A673 (cell line): ENCODE data around the gene NEGR1. TPM values are rescaled to one million over a fixed set of nuclear protein-coding genes. Genes with fewer than 3 reads are reported as not detected.

ENCODE experiments used
- BruUV-seq: library from RNA; stranded (reverse); fragments of 400-500 nt; replicated peaks from 2 replicates; lab custom pipeline; 2021; lab: Mats Ljungman, UMichigan
- CTCF ChIA-PET: fragments of 300-600 bp; sonication (Branson Sonifier 250); formaldehyde crosslinking; loops from one replicate; lab custom pipeline; 2022; ENCODE audit warnings: antibody characterized with exemption; lab: Charles Lee
- POLR2A ChIA-PET: fragments of 300-600 bp; sonication (Branson Sonifier 250); formaldehyde crosslinking; loops from one replicate; lab custom pipeline; 2022; ENCODE audit warnings: antibody characterized with exemption; ENCODE audit not compliant: low non-redundant PET; lab: Charles Lee
- DNase-seq: peaks from one replicate; pipeline ENCODE4 v3.0.0-alpha.2; 2015; ENCODE audit warnings: low spot score
- H3K27ac ChIP-seq: fragments of 200-600 bp; sonication (generic); 2 replicates; pipeline ENCODE4 v1.5.1; 2016; ENCODE audit warnings: mixed run types, low read depth, mild to moderate bottlenecking, mixed read lengths, antibody characterized with exemption, low read length; ENCODE audit not compliant: poor library complexity, severe bottlenecking
- H3K27me3 ChIP-seq: fragments of 200-600 bp; sonication (generic); replicated peaks from 2 replicates; pipeline ENCODE4 v1.6.1; 2017; ENCODE audit warnings: mixed run types, low read depth, mild to moderate bottlenecking, mixed read lengths, antibody characterized with exemption, low read length; ENCODE audit not compliant: insufficient read depth, poor library complexity
- H3K36me3 ChIP-seq: fragments of 200-600 bp; sonication (generic); 2 replicates; pipeline ENCODE4 v1.6.1; 2016; ENCODE audit warnings: mixed run types, mild to moderate bottlenecking, mixed read lengths, antibody characterized with exemption, low read length; ENCODE audit not compliant: insufficient read depth, poor library complexity, severe bottlenecking
- H3K4me1 ChIP-seq: fragments of 200-600 bp; sonication (generic); 2 replicates; pipeline ENCODE4 v1.6.1; 2017; ENCODE audit warnings: mixed run types, mild to moderate bottlenecking, mixed read lengths, antibody characterized with exemption, low read length; ENCODE audit not compliant: insufficient read depth, poor library complexity, severe bottlenecking
- H3K4me3 ChIP-seq: fragments of 200-600 bp; sonication (generic); 2 replicates; pipeline ENCODE4 v1.5.1; 2016; ENCODE audit warnings: low read depth, mixed run types, mild to moderate bottlenecking, mixed read lengths, low read length; ENCODE audit not compliant: poor library complexity, severe bottlenecking
- H3K9me3 ChIP-seq: fragments of 200-600 bp; sonication (generic); 2 replicates; pipeline ENCODE4 v1.6.1; 2016; ENCODE audit warnings: mixed run types, low read depth, mild to moderate bottlenecking, mixed read lengths, antibody characterized with exemption, low read length; ENCODE audit not compliant: poor library complexity, severe bottlenecking
- EZH2 ChIP-seq: fragments of 200-600 bp; sonication (generic); IDR thresholded peaks from 2 replicates; pipeline ENCODE4 v1.6.1; 2017; ENCODE audit warnings: borderline replicate concordance, low read depth, mild to moderate bottlenecking, mixed read lengths, antibody characterized with exemption, low read length; ENCODE audit not compliant: poor library complexity, severe bottlenecking
- intact Hi-C: fragments of 100-400 bp; cut with micrococcal nuclease; formaldehyde crosslinking; loops from one replicate; pipeline ENCODE4 v1.10.0; 2022; ENCODE audit not compliant: unreplicated experiment
- total RNA-seq: library from RNA; stranded (reverse); gene quantifications from 2 replicates; pipeline ENCODE4 v1.2.3, GENCODE V29; 2021
- TF ChIP-seq, protein P1 (sequence below): fragments of 300-800, 200-600 bp; sonication (generic); conservative IDR thresholded peaks from 2 replicates; pipeline ENCODE4 v1.5.1; 2017; ENCODE audit warnings: low read depth, mild to moderate bottlenecking, antibody characterized with exemption, low read length, moderate library complexity, mixed read lengths

Gene NEGR1
- total RNA-seq, 1 experiment from 2014 or later, result 7.6 TPM

DNA sequence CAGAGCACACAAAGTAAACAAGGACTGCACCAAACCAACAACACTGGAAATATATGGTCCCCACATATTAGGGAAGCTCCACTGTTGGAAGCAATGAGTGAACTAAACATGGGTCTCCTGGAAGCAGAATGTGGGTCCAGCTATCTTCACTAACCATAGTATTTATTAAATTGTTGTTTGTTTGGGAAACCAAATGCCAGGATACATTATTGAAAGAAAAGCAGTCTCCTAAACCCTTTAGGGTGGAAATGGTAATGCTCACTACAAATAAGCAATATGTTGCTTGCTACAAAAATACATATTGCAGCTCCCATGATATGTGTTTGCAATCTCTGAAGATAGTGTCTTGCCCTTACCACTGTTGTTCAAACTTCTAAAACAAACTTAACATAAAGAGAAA lies 2.2 kb downstream of the NEGR1 start:
- Histone ChIP-seq H3K9me3 (no peaks in the 10 kb centered on the region), H3K4me3 (no peak overlapping the region), H3K36me3 (no peaks in the 10 kb centered on the region), H3K27ac (no peak overlapping the region), H3K4me1 (peaks cover 8% of the 10 kb centered on the region), H3K27me3 (no peaks in the 10 kb centered on the region)
- CTCF ChIA-PET, result no interaction called here
- intact Hi-C loops, result no loop called here
- BruUV-seq, result no TSS peak
- TF ChIP-seq, protein P1, sequence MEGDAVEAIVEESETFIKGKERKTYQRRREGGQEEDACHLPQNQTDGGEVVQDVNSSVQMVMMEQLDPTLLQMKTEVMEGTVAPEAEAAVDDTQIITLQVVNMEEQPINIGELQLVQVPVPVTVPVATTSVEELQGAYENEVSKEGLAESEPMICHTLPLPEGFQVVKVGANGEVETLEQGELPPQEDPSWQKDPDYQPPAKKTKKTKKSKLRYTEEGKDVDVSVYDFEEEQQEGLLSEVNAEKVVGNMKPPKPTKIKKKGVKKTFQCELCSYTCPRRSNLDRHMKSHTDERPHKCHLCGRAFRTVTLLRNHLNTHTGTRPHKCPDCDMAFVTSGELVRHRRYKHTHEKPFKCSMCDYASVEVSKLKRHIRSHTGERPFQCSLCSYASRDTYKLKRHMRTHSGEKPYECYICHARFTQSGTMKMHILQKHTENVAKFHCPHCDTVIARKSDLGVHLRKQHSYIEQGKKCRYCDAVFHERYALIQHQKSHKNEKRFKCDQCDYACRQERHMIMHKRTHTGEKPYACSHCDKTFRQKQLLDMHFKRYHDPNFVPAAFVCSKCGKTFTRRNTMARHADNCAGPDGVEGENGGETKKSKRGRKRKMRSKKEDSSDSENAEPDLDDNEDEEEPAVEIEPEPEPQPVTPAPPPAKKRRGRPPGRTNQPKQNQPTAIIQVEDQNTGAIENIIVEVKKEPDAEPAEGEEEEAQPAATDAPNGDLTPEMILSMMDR, result no peak
- TF ChIP-seq EZH2, result no peak
- no peak for DNase-seq
- POLR2A ChIA-PET, result no interaction called here

DNA sequence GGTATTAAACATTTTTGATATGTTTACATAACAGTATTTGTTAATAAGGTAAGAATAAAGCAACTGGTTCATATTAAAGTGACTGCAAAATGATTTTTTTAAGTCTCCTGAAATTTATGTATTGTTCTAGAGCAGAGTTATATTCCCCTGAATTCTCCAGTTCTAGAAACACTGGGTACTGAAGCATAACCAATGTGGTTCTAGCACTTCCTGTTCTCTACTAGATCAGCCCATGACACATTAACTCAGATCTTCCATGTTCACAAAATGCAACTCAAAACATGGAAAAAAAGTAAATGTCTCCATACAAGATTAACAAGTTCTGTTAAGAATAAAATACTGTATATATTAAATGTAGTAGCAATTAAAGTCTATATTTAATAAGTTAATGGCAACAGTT lies 3.9 kb downstream of the NEGR1 start:
- ChIA-PET POLR2A (no interaction called here), CTCF (interaction anchor here (0.6 kb wide), 1 partner anchor 241 kb away, joined by 3 read pairs; no protein-coding TSS in a partner anchor)
- Histone ChIP-seq H3K27ac (no peak overlapping the region), H3K4me3 (no peak overlapping the region), H3K27me3 (no peaks in the 10 kb centered on the region), H3K4me1 (peaks cover 5% of the 10 kb centered on the region), H3K9me3 (no peaks in the 10 kb centered on the region), H3K36me3 (no peaks in the 10 kb centered on the region)
- intact Hi-C loops, result no loop called here
- TF ChIP-seq, protein P1, result no peak
- TF ChIP-seq EZH2, result no peak
- peak; percentile 24 for DNase-seq
- no TSS peak for BruUV-seq

GRCh38 chr1:72271555-72272085 lies 10.7 kb downstream of the NEGR1 start:
- intact Hi-C loops, result no loop called here
- no peaks in the 10 kb centered on the region for H3K36me3 ChIP-seq
- POLR2A ChIA-PET, result no interaction called here

More at GRCh38 chr1:72271555-72272085, 10.7 kb downstream of the NEGR1 start:
- CTCF ChIA-PET, result no interaction called here
- Histone ChIP-seq H3K27me3 (no peaks in the 10 kb centered on the region), H3K27ac (no peak overlapping the region), H3K4me1 (no peaks in the 10 kb centered on the region), H3K9me3 (no peaks in the 10 kb centered on the region), H3K4me3 (no peak overlapping the region)
- TF ChIP-seq, protein P1, result no peak
- TF ChIP-seq EZH2, result no peak
- DNase-seq, result no peak
- no TSS peak for BruUV-seq
